Liver (tissue), 3 donors: ENCODE measurements around the gene DNAAF8.

Source experiments
- RAD21 ChIP-seq, 2 donors: IDR thresholded peaks; 2 replicates each; pipeline ENCODE4 v1.6.1; 2016; ENCODE audit warnings: antibody characterized with exemption in 2 of 2, mild to moderate bottlenecking in 2 of 2
- SP1 ChIP-seq: IDR thresholded peaks from 2 replicates; pipeline ENCODE4 v1.6.1; 2018; ENCODE audit warnings: antibody characterized with exemption, mild to moderate bottlenecking
- TF ChIP-seq, protein P1 (sequence below): fragments of 150-350 bp; IDR thresholded peaks from 2 replicates; pipeline ENCODE4 v1.5.1; 2017; ENCODE audit warnings: improper control_type of control experiment, low read depth, low read length; ENCODE audit not compliant: missing input control
- TF ChIP-seq, protein P2 (sequence below): IDR thresholded peaks from 2 replicates; pipeline ENCODE4 v1.6.1; 2016; ENCODE audit warnings: antibody characterized with exemption, mild to moderate bottlenecking
- donor health status: healthy.
- donor health status: healthy.

DNA sequence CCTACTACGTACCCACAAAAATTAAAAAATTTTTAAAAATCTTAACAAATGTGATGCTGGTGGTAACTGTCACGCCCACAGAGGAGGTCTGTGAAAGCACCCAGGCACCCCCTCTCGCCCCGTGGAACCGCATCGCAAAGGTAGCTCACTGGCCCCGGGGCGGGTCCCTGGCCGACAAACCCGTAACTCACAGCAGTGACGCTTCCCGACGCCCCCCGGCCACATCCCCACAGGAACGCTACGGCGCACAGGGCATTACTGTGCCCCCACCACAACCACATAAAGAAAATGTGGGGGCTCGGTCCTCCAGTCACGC is 632 bp upstream of the DNAAF8 start:
- TF ChIP-seq, protein P1, sequence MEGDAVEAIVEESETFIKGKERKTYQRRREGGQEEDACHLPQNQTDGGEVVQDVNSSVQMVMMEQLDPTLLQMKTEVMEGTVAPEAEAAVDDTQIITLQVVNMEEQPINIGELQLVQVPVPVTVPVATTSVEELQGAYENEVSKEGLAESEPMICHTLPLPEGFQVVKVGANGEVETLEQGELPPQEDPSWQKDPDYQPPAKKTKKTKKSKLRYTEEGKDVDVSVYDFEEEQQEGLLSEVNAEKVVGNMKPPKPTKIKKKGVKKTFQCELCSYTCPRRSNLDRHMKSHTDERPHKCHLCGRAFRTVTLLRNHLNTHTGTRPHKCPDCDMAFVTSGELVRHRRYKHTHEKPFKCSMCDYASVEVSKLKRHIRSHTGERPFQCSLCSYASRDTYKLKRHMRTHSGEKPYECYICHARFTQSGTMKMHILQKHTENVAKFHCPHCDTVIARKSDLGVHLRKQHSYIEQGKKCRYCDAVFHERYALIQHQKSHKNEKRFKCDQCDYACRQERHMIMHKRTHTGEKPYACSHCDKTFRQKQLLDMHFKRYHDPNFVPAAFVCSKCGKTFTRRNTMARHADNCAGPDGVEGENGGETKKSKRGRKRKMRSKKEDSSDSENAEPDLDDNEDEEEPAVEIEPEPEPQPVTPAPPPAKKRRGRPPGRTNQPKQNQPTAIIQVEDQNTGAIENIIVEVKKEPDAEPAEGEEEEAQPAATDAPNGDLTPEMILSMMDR: no peak
- no peak for TF ChIP-seq SP1
- TF ChIP-seq, protein P2, sequence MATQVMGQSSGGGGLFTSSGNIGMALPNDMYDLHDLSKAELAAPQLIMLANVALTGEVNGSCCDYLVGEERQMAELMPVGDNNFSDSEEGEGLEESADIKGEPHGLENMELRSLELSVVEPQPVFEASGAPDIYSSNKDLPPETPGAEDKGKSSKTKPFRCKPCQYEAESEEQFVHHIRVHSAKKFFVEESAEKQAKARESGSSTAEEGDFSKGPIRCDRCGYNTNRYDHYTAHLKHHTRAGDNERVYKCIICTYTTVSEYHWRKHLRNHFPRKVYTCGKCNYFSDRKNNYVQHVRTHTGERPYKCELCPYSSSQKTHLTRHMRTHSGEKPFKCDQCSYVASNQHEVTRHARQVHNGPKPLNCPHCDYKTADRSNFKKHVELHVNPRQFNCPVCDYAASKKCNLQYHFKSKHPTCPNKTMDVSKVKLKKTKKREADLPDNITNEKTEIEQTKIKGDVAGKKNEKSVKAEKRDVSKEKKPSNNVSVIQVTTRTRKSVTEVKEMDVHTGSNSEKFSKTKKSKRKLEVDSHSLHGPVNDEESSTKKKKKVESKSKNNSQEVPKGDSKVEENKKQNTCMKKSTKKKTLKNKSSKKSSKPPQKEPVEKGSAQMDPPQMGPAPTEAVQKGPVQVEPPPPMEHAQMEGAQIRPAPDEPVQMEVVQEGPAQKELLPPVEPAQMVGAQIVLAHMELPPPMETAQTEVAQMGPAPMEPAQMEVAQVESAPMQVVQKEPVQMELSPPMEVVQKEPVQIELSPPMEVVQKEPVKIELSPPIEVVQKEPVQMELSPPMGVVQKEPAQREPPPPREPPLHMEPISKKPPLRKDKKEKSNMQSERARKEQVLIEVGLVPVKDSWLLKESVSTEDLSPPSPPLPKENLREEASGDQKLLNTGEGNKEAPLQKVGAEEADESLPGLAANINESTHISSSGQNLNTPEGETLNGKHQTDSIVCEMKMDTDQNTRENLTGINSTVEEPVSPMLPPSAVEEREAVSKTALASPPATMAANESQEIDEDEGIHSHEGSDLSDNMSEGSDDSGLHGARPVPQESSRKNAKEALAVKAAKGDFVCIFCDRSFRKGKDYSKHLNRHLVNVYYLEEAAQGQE: no peak
- no peak for TF ChIP-seq RAD21 (IDR thresholded peaks at IDR 0.05)
